ENCODE data around the gene ACP7.
"Not testable (repeated sequence)": the region's sequence is repeated elsewhere in the genome, so short reads cannot be mapped to it uniquely, and the experiment has no call there.

Gene ACP7

DNA sequence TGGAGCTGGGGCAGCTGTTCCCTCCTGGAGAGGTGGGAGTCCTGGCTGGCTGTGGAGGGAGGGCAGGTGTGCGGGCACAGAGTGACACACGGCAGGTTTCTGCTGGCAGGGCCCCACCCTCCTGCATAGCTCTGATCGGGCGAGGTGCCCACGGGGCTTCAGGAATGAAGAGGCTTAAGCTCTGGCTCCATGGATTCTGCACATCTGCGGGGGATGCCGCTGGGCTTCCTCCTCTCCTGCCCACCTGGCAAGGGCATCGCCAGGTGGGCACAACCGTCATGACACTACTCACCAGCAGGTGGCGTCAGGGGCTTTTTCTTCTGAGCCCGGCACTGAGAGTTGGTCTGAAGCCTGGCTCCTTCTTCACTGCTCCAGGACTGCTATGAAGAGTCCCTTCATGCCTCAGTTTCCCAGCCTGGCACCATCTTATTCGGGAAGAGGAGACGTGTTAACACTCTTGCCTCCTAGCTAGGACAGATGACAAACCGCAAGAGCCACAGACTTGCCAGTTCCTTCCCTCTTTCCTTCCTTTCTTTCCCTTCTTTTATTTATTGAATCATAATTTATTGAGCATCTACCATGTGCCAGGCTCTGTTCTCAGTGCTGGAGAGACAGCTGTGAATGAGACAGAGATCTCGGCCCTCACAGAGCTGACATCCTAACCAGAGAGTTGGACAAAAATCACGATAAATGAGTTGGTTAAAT, 26.2 kb downstream of the ACP7 start:
- TF ChIP-seq POLR2A (IDR thresholded peaks at IDR 0.05; ENCODE audit: low read length) (no peak), GATA1 (IDR thresholded peaks at IDR 0.05; ENCODE audit: low read depth, low read length) (no peak)
- DNase-seq = peak; percentile 48 to 75

DNA sequence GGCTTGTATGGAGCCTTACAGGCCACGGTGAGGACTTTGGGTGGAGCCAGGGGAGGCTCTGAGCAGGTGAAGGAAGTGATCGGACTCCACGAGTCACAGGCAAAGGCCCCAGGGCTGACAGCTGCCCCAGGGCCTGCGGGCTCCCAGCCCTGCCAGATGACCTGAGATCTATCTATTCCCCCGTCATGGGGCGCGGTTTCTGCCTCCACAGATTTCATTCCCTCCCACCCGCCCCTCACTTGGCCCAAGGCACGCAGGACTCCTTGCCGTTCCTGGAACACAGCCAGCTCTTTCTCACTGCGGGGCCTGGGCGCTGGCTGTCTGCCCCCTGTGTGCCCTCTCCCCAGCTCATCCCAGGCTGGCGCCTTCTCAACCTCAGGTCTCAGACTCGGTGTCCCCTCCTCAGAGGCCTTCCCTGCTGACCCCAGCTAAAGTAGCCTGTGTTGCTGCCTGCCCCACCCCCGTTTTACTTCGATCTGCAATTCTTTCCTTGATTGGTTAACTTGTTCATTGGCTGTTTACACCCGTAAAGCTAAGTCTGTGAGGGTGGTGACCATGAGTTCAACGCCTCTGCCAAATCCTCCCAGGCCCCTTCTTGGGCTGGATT, 27.5 kb downstream of the ACP7 start:
- DNase-seq = no peak
- TF ChIP-seq POLR2A (IDR thresholded peaks at IDR 0.05; ENCODE audit: low read length) (no peak), GATA1 (IDR thresholded peaks at IDR 0.05; ENCODE audit: low read depth, low read length) (no peak)

DNA sequence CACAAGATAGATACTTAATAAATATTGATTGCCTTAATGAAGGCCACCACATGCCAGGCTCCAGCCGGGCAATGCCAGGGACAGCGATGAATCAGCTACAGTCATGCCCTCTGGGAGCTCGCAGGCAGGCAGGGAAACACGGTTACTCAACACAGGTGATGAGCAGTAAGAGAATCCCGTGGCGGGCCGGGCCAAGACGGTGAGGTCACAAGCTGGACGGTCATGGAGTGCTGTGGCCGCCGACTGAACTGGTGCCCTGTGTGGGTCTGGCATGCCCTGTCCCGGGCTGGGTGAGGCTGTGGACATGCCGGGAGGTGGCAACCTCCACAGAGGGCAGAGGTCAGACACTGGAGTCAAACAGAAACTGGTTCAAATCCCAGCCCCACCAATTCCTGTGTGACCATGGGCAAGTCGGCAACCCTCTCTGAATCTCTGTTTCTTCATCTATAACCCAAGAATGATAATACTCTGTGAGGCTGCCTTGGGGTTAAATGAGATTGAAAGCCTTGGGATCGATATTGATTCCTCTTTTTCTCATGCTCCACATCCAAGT, 28.2 kb downstream of the ACP7 start:
- TF ChIP-seq GATA1 (IDR thresholded peaks at IDR 0.05; ENCODE audit: low read depth, low read length) (no peak), POLR2A (IDR thresholded peaks at IDR 0.05; ENCODE audit: low read length) (no peak)
- DNase-seq = no peak

DNA sequence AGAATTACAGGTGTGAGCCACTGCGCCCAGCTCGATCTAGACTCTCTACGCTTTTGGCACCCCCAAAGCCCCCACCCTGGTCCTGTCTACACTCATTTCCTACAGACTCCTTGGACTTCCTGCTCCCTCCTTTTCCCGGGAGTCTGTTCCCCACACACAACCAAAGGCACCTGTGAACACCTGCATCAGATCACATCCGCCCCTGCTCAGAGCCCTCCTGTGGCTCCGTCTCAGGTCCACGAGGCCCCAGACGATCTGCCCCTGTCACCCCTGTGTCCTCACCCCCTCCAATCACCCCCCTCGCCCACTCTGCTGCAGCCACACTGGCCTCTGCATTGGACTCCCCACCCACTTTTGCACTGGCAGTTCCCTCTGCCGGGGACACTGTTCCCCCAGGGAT, 29.0 kb downstream of the ACP7 start:
- no peak for DNase-seq
- no peak for TF ChIP-seq GATA1 (IDR thresholded peaks at IDR 0.05; ENCODE audit: low read depth, low read length)
- TF ChIP-seq POLR2A (IDR thresholded peaks at IDR 0.05; ENCODE audit: low read length) = no peak

DNA sequence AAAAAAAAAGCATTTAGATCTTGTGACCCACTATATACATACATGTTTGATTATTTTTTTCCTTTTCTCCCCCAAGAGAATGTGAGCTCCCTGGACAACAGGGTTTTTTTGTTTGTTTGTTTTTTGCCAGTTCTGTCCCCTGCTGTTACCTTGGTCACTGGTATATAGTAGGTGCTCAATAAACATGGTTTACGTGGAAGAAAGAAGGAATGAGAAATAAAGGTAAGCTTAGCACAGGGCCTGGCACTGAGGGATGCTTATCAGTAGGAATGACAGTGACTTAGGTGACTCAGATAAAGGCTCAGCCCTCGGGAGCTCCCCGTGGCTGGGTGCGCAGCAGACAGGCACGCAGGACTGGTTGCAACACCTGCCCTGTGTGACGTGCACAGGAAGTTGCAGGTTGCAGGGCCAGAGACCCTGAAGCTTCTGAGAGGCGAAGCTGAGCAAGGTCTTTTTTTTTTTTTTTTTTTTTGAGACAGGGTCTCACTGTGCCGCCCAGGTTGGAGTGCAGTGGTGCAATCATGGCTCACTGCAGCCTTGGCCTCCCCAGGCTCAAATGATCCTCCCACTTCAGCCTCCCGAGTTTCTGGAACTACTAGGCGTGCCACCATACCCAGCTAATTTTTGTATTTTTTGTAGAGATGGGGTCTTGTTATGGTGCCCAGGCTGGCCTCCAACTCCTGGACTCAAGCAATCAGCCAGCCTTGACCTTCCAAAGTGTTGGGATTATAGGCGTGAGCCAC, 31.1 kb downstream of the ACP7 start:
- DNase-seq = no peak
- TF ChIP-seq GATA1 (IDR thresholded peaks at IDR 0.05; ENCODE audit: low read depth, low read length) (no peak), POLR2A (IDR thresholded peaks at IDR 0.05; ENCODE audit: low read length) (no peak)

DNA sequence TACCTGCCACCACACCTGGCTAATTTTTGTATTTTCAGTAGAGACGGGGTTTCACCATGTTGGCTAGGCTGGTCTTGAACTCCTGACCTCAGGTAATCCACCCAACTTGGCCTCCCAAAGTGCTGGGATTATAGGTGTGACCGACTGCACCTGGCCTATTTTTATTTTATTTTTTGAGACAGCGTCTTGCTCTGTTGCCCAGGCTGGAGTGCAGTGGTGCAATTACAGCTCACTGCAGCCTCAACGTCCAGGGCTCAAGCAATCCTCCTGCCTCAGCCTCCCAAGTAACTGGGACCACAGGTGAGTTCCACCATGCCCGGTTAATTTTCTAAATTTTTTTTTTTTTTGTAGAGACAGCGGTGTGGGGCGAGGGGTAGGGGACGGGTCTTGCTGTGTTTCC, 32.9 kb downstream of the ACP7 start:
- DNase-seq = not testable (repeated sequence)

DNA sequence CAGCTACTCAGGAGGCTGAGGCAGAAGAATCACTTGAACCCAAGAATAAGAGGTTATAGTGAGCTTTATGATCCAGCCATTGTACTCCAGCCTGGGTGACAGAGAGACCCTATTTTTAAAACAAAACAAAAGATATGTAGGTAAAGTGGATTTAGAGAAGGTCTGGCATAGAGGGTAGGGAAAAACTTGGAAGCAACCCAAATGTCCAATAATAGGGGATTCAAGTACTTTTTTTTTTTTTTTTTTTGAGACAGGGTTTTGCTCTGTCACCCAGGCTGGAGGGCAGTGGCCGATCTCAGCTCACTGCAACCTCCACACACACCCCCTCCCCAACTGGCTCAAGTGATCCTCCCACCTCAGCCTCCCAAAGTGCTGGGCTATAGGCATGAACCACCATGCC, 35.7 kb downstream of the ACP7 start:
- TF ChIP-seq POLR2A (IDR thresholded peaks at IDR 0.05; ENCODE audit: low read length) (no peak), GATA1 (IDR thresholded peaks at IDR 0.05; ENCODE audit: low read depth, low read length) (no peak)
- DNase-seq = no peak

DNA sequence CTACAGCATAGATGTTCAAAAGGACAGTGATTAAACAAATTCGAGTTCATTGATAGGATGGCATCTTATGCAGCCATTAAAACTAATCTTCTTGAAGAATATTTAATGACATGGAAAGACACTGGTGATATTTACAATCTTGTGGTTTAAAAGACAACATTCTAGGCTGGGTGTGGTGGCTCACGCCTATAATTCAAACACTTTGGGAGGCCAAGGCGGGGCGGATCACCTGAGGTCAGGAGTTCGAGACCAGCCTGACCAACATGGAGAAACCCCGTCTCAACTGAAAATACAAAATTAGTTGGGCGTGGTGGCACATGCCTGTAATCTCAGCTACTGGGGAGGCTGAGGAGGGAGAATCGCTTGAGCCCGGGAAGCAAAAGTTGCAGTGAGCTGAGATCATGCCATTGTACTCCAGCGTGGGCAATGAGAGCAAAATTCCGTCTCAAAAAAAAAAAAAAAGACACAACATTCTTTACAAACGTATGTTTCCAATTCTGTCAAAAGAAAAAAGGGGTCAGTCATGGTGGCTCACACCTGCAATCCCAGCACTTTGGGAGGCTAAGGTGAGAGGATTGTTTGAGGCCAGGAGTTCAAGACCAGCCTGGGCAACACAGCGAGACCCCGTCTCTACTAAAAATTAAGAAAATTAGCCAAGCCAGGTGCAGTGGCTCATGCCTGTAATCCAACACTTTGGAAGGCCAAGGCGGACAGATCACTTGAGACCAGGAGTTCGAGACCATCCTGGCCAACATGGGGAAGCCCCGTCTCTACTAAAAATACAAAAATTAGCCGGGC, 39.0 kb downstream of the ACP7 start:
- DNase-seq = no peak
- no peak for TF ChIP-seq POLR2A (IDR thresholded peaks at IDR 0.05; ENCODE audit: low read length)
- TF ChIP-seq GATA1 (IDR thresholded peaks at IDR 0.05; ENCODE audit: low read depth, low read length) = no peak

DNA sequence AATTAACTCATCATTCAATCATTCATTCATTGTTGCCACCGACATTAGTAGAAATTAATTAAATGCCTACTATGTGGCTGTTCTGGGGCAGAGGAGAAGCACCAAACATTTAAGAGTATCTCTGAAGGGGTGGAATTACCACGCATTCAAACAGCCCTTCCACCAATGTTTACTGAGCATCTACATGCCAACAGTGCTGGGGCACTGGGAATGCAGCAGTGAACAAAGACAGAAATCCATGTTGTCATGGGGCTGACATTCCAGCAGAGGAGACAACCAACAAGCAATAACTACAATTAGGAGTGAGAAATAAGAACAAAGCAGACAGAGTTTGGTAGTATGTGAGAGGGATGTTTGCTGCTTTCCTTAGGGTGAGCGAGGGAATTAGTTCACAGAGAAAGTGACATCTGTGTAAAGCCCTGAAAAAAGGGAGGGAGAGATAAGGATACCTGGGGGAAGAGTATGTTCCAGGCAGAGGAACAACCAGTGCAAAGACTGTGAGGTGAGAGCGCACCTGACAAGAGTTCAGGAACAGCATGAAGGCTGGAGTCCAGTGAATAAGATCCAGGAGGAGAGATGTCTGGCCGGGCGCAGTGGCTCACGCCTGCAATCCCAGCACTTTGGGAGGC, 40.1 kb downstream of the ACP7 start:
- no peak for TF ChIP-seq POLR2A (IDR thresholded peaks at IDR 0.05; ENCODE audit: low read length)
- no peak for DNase-seq

DNA sequence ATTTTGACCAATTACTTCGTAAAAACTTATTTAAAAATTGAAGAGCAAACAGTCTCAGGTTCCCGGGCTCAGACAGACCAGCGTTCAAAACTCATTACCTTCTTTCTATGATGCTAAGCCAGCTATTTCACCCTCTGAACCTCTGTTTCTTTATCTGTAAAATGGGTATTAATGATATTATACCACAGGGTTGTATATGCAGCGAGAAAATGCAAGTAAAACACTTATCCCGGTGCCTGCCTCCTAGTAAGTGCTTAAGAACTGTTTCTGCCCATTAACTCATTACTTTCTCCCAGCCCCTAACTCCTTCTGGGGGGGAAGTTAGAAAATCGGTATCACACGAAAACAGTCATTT, 41.0 kb downstream of the ACP7 start:
- DNase-seq = no peak
- TF ChIP-seq GATA1 (IDR thresholded peaks at IDR 0.05; ENCODE audit: low read depth, low read length) = no peak
- TF ChIP-seq POLR2A (IDR thresholded peaks at IDR 0.05; ENCODE audit: low read length) = no peak

DNA sequence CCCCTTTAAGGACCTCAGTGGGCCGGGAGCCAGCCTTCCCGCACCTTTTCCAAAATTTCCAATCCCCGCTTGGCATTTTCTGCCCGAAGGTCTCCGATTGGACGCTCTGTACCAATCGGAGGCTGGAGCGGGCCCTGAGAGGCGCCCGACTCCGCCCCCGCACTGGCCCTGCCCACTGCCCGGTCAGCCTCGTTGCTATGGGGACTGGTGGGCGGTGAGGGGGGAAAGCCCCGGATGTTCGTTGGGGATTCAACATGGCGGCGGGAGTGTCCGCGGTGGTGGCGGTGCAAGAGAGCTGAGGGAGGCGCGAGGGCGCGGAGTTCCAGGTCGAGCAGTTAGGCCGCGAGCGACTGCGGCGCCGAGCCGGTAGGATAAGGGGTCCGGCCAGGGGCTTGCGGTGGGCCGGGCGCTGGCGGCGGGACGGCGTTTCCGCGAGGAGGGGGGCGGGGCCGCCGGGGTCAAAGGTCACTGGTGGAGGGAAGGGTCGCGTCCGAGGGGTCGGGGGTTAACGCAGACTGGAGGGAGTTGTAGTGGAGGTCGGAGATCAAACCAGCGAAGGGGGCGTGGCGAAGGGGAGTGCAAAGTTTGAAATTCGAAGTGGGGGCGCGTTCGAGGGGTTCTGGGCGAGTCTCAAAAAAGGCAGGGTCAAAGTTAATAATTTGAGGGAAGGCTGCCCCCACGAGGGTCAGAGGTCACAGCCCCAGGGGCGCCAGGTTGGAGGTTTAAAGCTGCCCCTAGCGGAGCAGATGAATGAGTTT, 41.6 kb downstream of the ACP7 start, which contains the start of gene PAK4:
PAK4 (plus strand) TSS at position 233 of the 758 bp plus-strand sequence. CDS start 43,768 bp downstream, outside the sequence.
- TF ChIP-seq POLR2A (IDR thresholded peaks at IDR 0.05; ENCODE audit: low read length) = peak; percentile 55
- no peak for TF ChIP-seq GATA1 (IDR thresholded peaks at IDR 0.05; ENCODE audit: low read depth, low read length)
- peak; percentile 98 to 99 for DNase-seq

DNA sequence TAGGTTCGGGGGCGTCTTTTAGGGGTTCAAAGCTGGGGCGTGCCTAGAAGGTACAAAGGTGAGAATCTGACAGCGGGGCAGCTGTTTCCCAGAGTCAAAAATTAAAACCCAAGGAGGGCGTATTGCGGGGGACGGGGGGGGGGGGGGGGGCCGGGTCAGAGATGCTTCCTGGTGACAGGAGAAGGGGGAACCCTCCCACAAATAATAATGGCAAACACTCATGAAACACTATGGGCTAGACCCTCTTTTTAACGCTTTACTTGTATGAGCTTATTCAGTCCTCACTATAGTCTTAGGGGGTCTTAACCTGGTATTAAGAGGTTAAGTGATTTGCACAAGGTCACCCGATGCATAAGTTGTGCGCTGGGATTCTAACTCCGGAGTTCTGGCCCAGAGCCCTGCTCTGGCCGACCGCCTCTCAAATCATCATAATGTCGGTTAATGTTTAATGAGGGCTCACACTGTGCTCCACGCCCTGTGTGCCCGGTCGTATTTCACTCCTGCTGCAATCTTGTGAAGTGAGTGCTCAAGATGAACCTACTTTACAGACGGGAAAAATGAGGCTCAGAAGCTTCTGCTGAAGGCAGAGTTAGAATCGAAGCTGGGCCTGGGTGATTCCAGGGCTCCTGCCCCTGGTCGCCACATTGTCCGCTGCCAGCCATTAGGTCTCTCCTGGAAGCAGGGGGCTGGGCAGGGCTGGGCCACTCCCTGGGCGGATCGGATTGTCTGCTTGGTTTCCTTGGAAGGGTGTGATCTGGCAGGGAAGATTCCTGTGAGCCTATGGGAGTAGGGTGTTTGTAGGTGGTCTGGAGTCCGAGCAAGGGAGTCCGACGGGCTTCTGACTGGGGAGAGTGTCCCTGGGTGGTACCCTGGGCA, 42.4 kb downstream of the ACP7 start:
- DNase-seq = peak in 1 of 2 experiments; percentile 26
- TF ChIP-seq POLR2A (IDR thresholded peaks at IDR 0.05; ENCODE audit: low read length) (no peak), GATA1 (IDR thresholded peaks at IDR 0.05; ENCODE audit: low read depth, low read length) (no peak)

All from erythroblast (primary cell).